8988T (cell line): ENCODE data around the gene WDFY1.
A peak's percentile ranks its signal among the peaks of the same experiment; 100 is the strongest.
"Not testable (repeated sequence)": the region's sequence is repeated elsewhere in the genome, so short reads cannot be mapped to it uniquely, and the experiment has no call there.

ENCODE experiments used
- DNase-seq: peaks from one replicate; pipeline ENCODE4 v3.0.0; 2011

Gene WDFY1

GRCh38 chr2:223956300-223956699, 11.2 kb upstream of the WDFY1 start:
- DNase-seq, result no peak

DNA sequence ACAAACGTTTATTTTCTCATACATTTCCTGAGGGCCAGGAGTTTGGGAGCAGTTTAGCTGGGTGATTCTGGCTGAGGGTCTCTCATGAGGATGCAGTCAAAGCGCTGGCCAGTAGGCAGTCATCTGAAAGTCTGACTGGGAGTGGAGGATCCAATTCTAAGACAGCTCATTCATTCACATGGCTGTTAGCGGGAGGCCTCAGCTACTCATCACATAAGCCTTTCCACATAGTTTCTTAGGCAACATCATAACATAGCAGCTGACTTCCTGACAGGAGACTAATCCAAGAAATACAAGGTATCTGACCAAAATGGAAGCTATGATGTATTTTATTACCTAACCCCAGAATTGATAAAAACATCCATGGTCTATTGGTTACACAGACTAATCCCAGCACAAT, 9.3 kb upstream of the WDFY1 start:
- no peak for DNase-seq

DNA sequence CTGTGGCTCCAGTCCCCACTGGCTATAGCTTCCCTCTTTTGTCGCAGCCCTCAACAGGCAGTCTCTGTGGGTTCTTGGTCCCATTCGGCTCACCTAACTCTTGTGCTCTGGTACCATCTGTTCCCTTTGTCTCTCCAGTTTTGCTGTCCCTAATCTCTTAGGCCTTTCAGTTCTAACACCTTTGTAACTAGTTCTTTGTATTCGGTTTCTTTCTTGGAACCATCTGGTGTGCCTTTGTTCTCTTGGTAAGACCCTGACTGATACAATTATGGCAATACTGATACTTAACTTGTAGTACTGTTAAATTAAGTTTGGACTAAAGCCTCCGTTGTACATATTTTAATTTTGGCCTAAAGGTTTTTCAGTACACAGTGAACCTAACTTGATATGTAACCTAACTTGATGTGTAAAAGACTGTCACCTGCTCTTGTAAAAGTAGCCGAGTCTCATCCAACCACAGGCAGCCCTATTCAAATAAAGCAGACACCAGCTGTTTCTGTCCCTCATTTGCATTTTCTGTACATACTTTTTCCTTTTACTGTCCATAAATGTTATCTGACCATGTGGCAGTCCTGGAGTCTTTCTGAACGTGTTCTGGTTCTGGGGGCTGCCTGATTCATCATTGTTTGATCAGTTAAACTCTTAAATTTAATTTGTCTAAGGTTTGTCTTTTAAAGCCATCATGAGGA, 7.3 kb upstream of the WDFY1 start:
- DNase-seq, result no peak

- DNase-seq, result no peak
These were observed 5.6 kb upstream of the WDFY1 start for GRCh38 chr2:223950448-223951347.

- no peak for DNase-seq
These were observed 4.2 kb upstream of the WDFY1 start for GRCh38 chr2:223949241-223949840.

- no peak for DNase-seq
These were observed 2.6 kb upstream of the WDFY1 start for GRCh38 chr2:223947711-223948205.

GRCh38 chr2:223945755-223946154, 620 bp upstream of the WDFY1 start:
- DNase-seq, result no peak

DNA sequence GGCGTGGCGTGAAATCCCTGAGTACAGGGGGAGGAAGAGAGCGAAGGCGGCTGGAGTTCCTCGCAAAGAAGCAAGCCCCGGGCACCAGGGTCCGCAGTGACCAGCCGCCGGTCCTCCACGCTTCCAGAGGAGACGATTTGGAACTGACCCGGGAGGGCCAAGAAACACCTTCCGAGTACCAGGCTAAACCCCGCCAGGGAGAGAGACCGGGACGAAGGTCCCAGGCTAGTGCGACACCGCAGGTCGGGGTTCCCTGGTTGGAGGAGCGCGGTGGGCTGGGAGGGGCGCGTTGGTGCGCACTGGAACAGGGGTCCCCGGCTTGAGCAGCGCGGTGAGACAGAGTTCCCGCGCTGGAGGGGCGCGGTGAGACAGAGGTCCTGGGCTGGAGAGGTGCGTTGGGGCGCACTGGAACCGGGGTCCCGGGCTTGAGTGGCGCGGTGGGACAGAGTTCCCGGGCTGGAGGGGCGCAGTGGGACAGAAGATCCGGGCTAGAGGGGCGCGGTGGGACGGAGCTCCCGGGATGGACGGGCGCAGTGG, 901 bp downstream of the WDFY1 start:
- DNase-seq, result peak; percentile 44

GRCh38 chr2:223943561-223944008, 1.6 kb downstream of the WDFY1 start:
- peak; percentile 23 for DNase-seq

DNA sequence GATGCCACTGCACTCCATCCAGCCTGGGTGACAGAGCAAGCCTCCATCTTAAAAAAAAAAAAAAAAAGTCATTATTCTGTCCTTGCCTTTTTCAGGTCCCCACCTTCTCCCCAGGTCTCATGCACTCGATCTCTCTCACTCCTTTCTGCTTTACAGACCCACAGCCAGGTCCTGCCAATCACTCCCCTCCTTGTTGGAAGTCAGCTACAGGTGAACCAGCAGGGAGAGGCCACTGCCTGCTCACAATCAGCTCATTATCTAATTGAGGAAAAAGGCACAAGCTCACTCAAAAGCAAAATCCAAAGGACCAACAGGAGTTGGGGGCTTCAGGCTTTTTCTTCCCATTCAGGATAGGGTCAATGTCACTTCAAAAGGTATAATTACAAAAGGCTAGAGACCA, 2.0 kb downstream of the WDFY1 start:
- no peak for DNase-seq

DNA sequence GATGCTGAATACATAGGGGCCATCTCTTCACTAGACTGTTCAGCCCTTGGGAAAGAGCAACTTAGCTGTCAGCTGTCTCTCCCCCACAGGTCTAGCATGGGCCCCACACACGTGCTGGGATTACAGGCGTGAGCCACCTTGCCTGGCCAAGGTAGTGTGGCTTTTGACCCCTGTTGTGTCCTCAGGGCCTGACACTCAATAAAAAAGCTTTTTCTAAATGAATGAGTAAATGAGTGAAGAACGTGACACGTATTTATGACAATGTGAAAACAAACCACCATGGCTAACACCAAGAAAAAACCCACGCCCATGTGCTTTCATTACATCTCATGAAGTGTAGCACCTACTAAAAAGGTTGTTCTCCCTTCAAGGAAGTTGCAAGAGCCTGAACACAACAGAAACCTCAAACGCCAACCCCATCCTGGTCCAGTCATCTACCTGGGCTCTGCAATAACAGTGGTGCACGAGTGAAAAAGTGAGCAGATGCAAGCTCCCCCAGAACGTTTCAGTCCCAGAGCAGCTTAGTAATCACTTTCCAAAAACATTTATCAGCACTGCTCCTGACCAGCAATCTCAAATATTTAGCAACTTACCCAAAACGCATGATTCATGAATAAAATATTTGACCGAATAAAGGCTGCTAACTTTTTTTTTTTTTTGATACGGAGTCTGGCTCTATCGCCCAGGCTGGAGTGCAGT, 3.4 kb downstream of the WDFY1 start:
- DNase-seq, result no peak

DNA sequence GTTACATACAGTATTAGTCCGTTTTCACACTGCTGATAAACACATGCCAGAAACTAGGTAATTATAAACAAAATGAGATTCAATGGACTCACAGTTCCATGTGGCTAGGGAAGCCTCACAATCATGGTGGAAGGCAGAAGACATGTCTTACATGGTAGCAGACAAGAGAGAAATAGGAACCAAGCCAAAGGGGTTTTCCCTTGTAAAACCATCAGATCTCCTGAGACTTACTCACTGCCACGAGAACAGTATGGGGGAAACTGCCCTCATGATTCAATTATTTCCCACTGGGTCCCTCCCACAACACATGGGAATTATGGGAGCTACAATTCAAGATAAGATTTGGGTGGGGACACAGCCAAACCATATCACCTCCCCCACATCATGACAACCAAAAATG, 5.7 kb downstream of the WDFY1 start:
- DNase-seq, result not testable (repeated sequence)

GRCh38 chr2:223937535-223937934, 7.6 kb downstream of the WDFY1 start:
- DNase-seq, result no peak

DNA sequence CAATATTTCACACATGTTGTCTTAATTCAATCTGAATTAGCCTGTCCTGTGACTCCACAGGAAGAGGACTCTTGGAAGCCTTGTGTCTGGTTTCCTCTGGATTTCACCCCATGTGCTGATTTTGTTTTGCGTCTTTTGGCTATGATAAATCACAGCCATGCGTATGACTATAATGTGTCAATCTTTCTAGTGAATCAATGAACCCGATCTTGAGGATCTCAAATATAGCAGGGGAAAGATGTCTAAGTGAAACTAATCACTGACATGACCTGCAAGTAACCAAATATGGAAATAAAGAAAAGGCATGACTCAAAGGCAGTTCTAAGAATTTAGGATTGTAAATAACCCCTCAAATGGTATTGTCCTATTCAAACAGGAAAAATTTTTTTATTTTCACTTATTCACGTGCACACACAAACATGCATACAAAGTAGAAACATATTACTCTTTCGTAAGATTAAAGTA, 8.2 kb downstream of the WDFY1 start:
- DNase-seq, result no peak

DNA sequence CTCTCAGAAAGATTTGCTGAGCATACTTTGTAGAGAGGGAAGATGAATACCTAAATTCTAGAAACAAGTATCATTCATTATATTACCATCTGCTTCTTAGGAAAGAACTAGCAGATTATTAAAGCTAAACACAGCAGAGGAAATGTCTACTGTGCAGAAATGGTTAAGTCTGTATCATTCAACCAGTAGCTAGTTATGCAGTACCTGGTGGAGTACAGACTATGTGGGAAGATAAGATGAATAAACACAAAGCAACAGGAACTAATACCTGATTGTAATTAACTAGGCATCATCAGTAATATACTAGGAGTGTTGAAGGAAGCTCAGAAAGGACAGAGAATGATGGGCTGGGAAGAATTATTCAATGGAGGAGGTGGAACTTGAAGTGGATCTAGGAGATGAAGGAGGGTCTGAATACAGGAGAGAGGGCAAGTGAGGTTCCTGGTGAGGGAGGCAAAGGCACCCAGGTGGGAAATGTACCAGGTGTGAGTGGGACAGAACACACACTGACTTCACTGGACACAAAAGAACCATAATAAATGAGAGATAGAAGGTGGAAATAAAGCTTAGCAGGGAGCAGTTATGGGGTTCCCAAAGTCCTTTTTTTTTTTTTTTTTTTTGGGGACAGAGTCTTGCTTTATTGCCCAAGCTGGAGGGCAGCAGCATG, 9.5 kb downstream of the WDFY1 start:
- no peak for DNase-seq

GRCh38 chr2:223934870-223935269, 10.3 kb downstream of the WDFY1 start:
- no peak for DNase-seq

GRCh38 chr2:223932816-223933800, 12.0 kb downstream of the WDFY1 start:
- no peak for DNase-seq

DNA sequence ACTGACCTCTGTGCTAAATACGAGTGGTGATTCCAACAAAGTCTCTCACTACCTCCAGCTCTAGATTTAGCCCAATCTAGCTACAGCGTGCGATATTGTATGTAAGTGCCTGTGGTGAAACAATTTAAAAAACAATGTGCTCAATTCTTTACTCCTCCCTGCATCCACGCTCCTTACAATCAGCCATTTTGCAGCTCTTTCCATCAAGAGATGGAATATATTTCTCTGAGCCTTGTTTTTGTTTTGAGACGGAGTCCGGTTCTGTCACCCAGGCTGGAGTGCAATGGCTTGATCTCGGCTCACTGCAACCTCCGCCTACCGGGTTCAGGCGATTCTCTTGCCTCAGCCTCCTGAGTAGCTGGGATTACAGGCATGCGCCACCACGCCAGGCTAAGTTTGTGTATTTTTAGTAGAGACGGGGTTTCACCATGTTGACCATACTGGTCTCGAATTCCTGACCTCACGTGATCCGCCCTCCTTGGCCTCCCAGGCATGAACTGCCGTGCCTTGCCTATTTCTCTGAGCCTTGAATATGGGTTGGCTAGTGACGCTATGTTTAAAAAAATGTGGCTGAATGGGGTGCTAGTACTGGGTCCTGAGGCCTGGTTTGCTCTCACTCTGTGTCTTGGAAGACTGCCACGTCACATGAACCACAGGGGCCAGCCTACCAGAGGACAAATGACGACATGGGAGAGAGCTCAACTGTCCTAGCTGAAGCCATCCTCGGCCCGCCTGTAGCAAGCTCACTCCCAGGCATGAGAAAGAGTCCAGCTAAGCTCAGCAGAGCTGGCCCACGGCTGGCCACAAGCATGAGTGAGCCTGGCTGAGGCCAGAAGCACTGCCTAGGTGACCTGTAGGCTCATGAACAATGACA, 14.8 kb downstream of the WDFY1 start:
- DNase-seq, result no peak

DNA sequence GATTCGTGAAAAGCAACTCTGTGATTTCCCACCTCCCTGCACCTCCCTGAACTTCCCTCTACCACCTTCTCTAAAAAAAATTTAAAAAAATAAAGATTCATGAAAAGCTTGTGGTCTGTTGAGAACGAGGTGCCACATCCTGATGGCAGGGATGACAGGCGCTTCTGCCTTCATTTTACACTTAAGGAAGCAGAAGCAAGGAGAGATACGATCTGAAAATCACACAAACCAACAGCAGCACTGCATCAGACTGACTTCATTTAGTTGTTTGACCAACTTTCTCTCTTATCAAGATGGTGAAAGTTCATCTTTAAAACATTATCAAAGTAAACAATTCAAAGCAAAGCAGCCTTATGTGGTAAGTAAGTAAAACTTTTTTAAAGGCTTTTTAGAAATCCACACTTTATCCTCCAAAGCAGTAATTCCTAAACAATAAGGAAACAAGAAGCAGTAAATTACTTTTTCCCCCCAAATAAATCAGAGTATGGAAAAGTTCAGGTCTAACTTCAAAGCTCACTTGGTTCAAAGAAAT, 15.5 kb downstream of the WDFY1 start:
- DNase-seq, result no peak
